Natural killer cell (primary cell): ENCODE data around the gene PAN3. TPM values are rescaled to one million over a fixed set of nuclear protein-coding genes. Genes with fewer than 3 reads are reported as not detected.

Experiments
- ATAC-seq, 3 donors: fragments of 150-1000 bp in 2 of 3; fragments of 200-7000 bp in 1 of 3; cut with Tn5 transposase; 1 replicate in 1 of 3; 2 replicates in 2 of 3; pipeline ENCODE4 v1.10.0; 2021; ENCODE audit warnings: mild to moderate bottlenecking in 2 of 3, moderate library complexity in 2 of 3
- DNase-seq, 2 donors: peaks; one replicate each; pipeline versions ENCODE4 v3.0.0 to v3.0.0-alpha.2; 2013 to 2021; ENCODE audit warnings: mixed read lengths in 1 of 2
- H3K27ac ChIP-seq: one replicate; pipeline ENCODE4 v1.5.1; 2013; ENCODE audit warnings: mild to moderate bottlenecking, low read length
- H3K27me3 ChIP-seq: one replicate; pipeline ENCODE4 v1.6.1; 2013; ENCODE audit warnings: low read length; ENCODE audit not compliant: control insufficient read depth, insufficient read depth
- H3K36me3 ChIP-seq: one replicate; pipeline ENCODE4 v1.6.1; 2013; ENCODE audit warnings: low read length; ENCODE audit not compliant: control insufficient read depth, insufficient read depth
- H3K4me1 ChIP-seq: one replicate; pipeline ENCODE4 v1.6.1; 2013; ENCODE audit warnings: low read length; ENCODE audit not compliant: control insufficient read depth, insufficient read depth
- H3K4me3 ChIP-seq: one replicate; pipeline ENCODE4 v1.5.1; 2013; ENCODE audit warnings: low read length
- H3K9me3 ChIP-seq: one replicate; pipeline ENCODE4 v1.6.1; 2013; ENCODE audit warnings: low read length; ENCODE audit not compliant: control insufficient read depth, insufficient read depth
- H3K27ac Mint-ChIP-seq, 2 donors: one replicate each; pipeline ENCODE4 v1.8.0; 2022; ENCODE audit warnings: mild to moderate bottlenecking in 2 of 2, mixed read lengths in 2 of 2, moderate library complexity in 1 of 2
- H3K27me3 Mint-ChIP-seq, 2 donors: one replicate each; pipeline ENCODE4 v1.8.0; 2022; ENCODE audit warnings: low read depth in 2 of 2, mixed read lengths in 2 of 2
- H3K36me3 Mint-ChIP-seq: one replicate; pipeline ENCODE4 v1.8.0; 2022; ENCODE audit warnings: mixed read lengths
- H3K4me1 Mint-ChIP-seq, 2 donors: one replicate each; pipeline ENCODE4 v1.8.0; 2022; ENCODE audit warnings: mixed read lengths in 2 of 2
- H3K4me3 Mint-ChIP-seq: one replicate; pipeline ENCODE4 v1.8.0; 2022; ENCODE audit warnings: mild to moderate bottlenecking, moderate library complexity, mixed read lengths
- H3K9me3 Mint-ChIP-seq, 2 donors: one replicate each; pipeline ENCODE4 v1.8.0; 2022; ENCODE audit warnings: mixed read lengths in 2 of 2
- WGBS: methylation state at CpG from one replicate; pipeline ENCODE4 v1.1.7; 2013; ENCODE audit warnings: missing lambda C conversion rate; ENCODE audit not compliant: insufficient coverage; 5-methylcytosine and 5-hydroxymethylcytosine counted together
- intact Hi-C: fragments of 100-400 bp; cut with micrococcal nuclease; formaldehyde crosslinking; loops from one replicate; pipeline ENCODE4 v1.14.2; 2022
- total RNA-seq, 4 donors: library from RNA; stranded (reverse); fragments of 120-200 nt in 1 of 4; gene quantifications; one replicate each; pipeline versions ENCODE4 v1.2.3 to v1.2.4, GENCODE V29; 2013 to 2022
- TF ChIP-seq, protein P1 (sequence below): fragments of 200-600 bp; IDR thresholded peaks from one replicate; pipeline ENCODE4 v1.8.0; 2022; ENCODE audit warnings: antibody characterized with exemption

Gene PAN3
- total RNA-seq, 3 donors from 2014 or later (not counting 1 experiment from before 2014, with no cell fraction given): 80.0 to 94.2 (median 91.7) TPM

DNA sequence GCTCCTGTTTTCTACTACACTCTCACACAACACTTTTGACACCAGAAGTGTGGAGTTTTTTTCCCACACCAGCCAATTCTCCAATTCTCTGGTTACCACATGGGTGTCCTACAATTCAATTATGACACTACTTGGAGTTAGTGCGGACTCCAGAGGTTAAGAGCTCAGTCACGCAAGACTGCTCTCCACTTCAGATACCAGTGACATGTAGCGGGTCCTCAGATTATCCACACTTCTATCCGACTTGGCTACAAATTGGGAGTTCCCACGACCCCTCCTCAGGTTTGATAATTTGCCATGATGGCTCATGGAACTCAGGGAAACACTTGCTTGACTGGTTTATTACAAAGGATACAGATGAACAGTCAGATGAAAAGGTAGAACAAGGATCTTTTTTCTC lies 32.9 kb downstream of the PAN3 start:
- H3K9me3 Mint-ChIP-seq: no peaks in the 10 kb centered on the region
- H3K27me3 Mint-ChIP-seq: no peaks in the 10 kb centered on the region
- peaks cover 4% of the 10 kb centered on the region for H3K4me1 ChIP-seq
- H3K36me3 ChIP-seq: peaks cover 14% of the 10 kb centered on the region
- 99% methylated on average over 5 of the region's 5 CpGs for WGBS
- TF ChIP-seq, protein P1, sequence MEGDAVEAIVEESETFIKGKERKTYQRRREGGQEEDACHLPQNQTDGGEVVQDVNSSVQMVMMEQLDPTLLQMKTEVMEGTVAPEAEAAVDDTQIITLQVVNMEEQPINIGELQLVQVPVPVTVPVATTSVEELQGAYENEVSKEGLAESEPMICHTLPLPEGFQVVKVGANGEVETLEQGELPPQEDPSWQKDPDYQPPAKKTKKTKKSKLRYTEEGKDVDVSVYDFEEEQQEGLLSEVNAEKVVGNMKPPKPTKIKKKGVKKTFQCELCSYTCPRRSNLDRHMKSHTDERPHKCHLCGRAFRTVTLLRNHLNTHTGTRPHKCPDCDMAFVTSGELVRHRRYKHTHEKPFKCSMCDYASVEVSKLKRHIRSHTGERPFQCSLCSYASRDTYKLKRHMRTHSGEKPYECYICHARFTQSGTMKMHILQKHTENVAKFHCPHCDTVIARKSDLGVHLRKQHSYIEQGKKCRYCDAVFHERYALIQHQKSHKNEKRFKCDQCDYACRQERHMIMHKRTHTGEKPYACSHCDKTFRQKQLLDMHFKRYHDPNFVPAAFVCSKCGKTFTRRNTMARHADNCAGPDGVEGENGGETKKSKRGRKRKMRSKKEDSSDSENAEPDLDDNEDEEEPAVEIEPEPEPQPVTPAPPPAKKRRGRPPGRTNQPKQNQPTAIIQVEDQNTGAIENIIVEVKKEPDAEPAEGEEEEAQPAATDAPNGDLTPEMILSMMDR: no peak
- intact Hi-C loops: no loop called here
- H3K27ac Mint-ChIP-seq: peak overlapping the region; percentile 36 to 50
- DNase-seq (no peak), ATAC-seq (no peak)
- H3K9me3 ChIP-seq: no peaks in the 10 kb centered on the region
- no peaks in the 10 kb centered on the region for H3K36me3 Mint-ChIP-seq
- peaks cover 49 to 57% of the 10 kb centered on the region in 2 donors for H3K4me1 Mint-ChIP-seq
- H3K4me3 ChIP-seq: no peak overlapping the region
- H3K27me3 ChIP-seq: no peaks in the 10 kb centered on the region
- no peak overlapping the region for H3K27ac ChIP-seq
- H3K4me3 Mint-ChIP-seq: no peak overlapping the region

DNA sequence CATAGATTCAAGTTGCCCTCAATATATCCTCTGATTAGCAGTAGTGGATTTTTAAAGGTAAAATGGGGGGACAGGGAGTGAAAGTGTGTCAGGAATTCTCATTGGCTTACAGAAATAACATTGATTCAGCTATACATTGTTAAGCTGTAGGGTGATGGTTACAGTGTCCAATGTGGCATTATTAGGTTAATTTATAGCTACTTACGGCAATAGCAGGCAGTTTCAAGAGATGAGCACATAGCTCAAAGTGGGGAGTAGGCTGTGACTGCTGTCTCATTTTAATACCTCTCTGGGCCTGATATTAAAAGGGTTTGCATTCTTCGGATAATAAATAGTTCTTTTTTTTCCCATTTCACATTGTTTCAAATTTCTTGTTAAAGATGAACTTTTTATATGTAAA lies 34.6 kb downstream of the PAN3 start:
- Histone ChIP-seq H3K9me3 (no peaks in the 10 kb centered on the region), H3K27ac (no peak overlapping the region), H3K4me3 (no peak overlapping the region), H3K27me3 (no peaks in the 10 kb centered on the region), H3K4me1 (no peaks in the 10 kb centered on the region), H3K36me3 (peaks cover 24% of the 10 kb centered on the region)
- peaks cover 5% of the 10 kb centered on the region for H3K36me3 Mint-ChIP-seq
- no peak for DNase-seq
- TF ChIP-seq, protein P1: no peak
- H3K4me1 Mint-ChIP-seq: peaks cover 48% of the 10 kb centered on the region in 2 donors
- intact Hi-C loops: no loop called here
- H3K27me3 Mint-ChIP-seq: no peaks in the 10 kb centered on the region
- H3K27ac Mint-ChIP-seq: peak overlapping the region in 1 of 2 donors; percentile 16
- 75% methylated on average over 1 of the region's 2 CpGs for WGBS
- H3K9me3 Mint-ChIP-seq: no peaks in the 10 kb centered on the region
- ATAC-seq: no peak
- no peak overlapping the region for H3K4me3 Mint-ChIP-seq

DNA sequence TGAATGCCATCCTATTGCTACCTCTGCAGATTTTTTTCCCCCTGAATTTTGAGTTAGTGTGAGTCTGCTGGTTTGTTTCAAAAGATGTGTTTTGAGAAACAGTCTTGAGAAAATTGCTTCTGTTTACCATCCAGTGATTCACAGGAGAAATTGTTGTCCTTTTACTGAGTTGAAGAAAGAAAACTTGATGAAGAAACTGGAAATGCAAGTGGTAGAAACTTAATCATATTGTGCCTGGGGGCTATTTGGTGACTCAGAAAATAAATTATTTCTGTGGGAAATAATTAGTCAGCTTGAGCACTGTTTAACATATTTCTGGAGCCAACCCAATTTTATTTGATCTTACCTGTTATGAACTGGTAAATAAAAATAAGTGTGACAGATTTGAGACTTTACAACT lies 35.4 kb downstream of the PAN3 start:
- intact Hi-C loops: no loop called here
- H3K9me3 Mint-ChIP-seq: no peaks in the 10 kb centered on the region

DNA sequence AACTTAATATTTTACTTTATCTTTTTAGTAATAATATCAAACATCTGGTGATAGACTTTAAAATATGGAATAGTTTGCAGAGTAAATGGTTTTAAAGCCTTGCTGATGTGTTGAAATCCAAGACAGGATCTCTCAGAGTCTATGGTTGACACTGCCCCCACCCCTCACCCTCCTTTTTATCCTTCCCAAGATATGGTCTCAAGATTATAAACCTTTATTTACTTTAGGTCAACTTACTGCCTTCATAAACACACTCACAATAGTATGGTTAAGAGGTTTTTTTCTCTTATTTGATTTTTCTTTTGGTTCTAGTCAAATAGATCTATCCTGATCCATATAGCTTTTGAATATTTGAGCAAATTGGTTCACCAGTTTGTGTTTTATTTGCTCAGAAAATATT lies 39.0 kb downstream of the PAN3 start:
- H3K36me3 Mint-ChIP-seq: peaks cover 9% of the 10 kb centered on the region
- intact Hi-C loops: no loop called here
- H3K27me3 Mint-ChIP-seq: no peaks in the 10 kb centered on the region
- H3K4me3 Mint-ChIP-seq: no peak overlapping the region
- no peaks in the 10 kb centered on the region for H3K9me3 Mint-ChIP-seq
- Histone ChIP-seq H3K36me3 (peaks cover 27% of the 10 kb centered on the region), H3K9me3 (no peaks in the 10 kb centered on the region), H3K27ac (no peak overlapping the region), H3K27me3 (no peaks in the 10 kb centered on the region), H3K4me1 (no peaks in the 10 kb centered on the region), H3K4me3 (no peak overlapping the region)
- peak overlapping the region in 1 of 2 donors; percentile 38 for H3K27ac Mint-ChIP-seq
- no peak for ATAC-seq
- peaks cover 45 to 55% of the 10 kb centered on the region in 2 donors for H3K4me1 Mint-ChIP-seq
- TF ChIP-seq, protein P1: no peak
- DNase-seq: no peak

More for the DNA sequence above, 35.4 kb downstream of the PAN3 start:
- no peak overlapping the region for H3K4me3 ChIP-seq
- Mint-ChIP-seq H3K4me3 (no peak overlapping the region), H3K36me3 (peaks cover 9% of the 10 kb centered on the region), H3K27me3 (no peaks in the 10 kb centered on the region), H3K4me1 (peaks cover 46 to 48% of the 10 kb centered on the region in 2 donors), H3K27ac (peak overlapping the region; percentile 10 to 14)
- no peaks in the 10 kb centered on the region for H3K4me1 ChIP-seq
- TF ChIP-seq, protein P1: no peak
- H3K27me3 ChIP-seq: no peaks in the 10 kb centered on the region
- no peak overlapping the region for H3K27ac ChIP-seq
- H3K9me3 ChIP-seq: no peaks in the 10 kb centered on the region
- peaks cover 27% of the 10 kb centered on the region for H3K36me3 ChIP-seq
- ATAC-seq (no peak), DNase-seq (no peak)
